ENCODE results near the gene VPS13C.

DNA sequence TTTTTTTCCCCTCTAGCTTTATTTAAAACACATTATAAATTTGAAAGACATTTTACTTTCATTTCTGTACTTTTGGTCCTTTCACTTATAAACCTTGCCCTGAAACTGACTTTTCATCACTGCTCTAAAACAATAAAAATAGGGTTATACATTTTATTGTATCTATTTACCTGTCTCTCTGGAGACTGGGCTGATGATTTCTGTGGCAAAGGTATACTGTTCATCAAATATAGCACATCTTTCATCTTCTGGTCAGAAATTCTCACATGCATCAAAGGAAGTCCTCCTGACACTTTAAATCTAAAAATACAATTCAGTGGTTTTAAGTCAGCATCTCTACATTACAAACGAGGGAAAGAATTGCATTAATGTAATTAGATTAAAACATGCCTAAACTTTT is 86.1 kb downstream of the VPS13C start:
- TF ChIP-seq EZH2 (IDR thresholded peaks at IDR 0.05) (no peak), POLR2AphosphoS5 (IDR thresholded peaks at IDR 0.05; ENCODE audit: borderline replicate concordance, low read depth, low read length) (no peak), FOXP2 (optimal IDR thresholded peaks at IDR 0.05; ENCODE audit: control extremely low read depth, extremely low read length, insufficient read depth) (no peak)
